ENCODE measurements around the gene SRGAP3.

The SRGAP3 gene

DNA sequence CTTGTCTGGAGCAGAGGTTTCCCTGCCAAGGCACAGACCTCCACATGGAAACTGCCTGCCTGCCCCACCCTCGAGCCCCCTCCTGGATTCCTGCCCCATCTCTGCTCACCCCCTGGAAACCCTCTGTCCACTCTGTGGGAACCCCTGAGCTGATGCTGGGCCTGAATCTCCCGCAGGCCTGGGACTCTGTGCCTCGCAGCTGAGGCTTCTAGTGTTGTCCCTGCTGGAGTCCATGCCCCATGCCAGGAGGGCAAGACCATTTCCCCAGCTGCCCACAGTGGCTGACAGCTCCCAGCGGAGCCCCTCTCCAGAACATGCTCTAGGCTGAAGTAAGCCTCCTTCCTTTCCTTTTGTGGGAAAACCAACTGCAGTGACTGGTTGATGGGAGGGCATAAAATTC is 46.9 kb downstream of the SRGAP3 start:
- no peak for DNase-seq
- Histone ChIP-seq H3K27me3 (replicated peaks in 2 of 5; ENCODE audit: control insufficient read depth in 4 of 5, insufficient read depth in 5 of 5, low read length in 4 of 5) (no peaks in the 10 kb centered on the region), H3K36me3 (ENCODE audit: control insufficient read depth in 4 of 4, insufficient read depth in 4 of 4, low read length in 3 of 4) (no peaks in the 10 kb centered on the region), H3K9me3 (ENCODE audit: control extremely low read depth in 1 of 5, control insufficient read depth in 4 of 5, insufficient read depth in 2 of 5, low read depth in 1 of 5, low read length in 4 of 5) (no peaks in the 10 kb centered on the region), H3K27ac (ENCODE audit: insufficient read depth in 1 of 2, low read depth in 1 of 2, low read length in 2 of 2, poor library complexity in 1 of 2, severe bottlenecking in 2 of 2) (no peak overlapping the region), H3K4me3 (ENCODE audit: control insufficient read depth in 1 of 7, extremely low read depth in 1 of 7, insufficient read depth in 4 of 7, low read depth in 2 of 7, low read length in 6 of 7) (no peak overlapping the region), H3K4me1 (ENCODE audit: control extremely low read depth in 1 of 4, control insufficient read depth in 4 of 4, insufficient read depth in 4 of 4, low read length in 3 of 4) (no peaks in the 10 kb centered on the region)
- CTCF ChIA-PET, result interaction anchor here (1.3 kb wide), 1 partner anchor 13 kb away, joined by 3 read pairs; no protein-coding TSS in a partner anchor
- 90% methylated on average over 4 of the region's 4 CpGs for WGBS (ENCODE audit: insufficient coverage)
- POLR2A ChIA-PET, result no interaction called here

DNA sequence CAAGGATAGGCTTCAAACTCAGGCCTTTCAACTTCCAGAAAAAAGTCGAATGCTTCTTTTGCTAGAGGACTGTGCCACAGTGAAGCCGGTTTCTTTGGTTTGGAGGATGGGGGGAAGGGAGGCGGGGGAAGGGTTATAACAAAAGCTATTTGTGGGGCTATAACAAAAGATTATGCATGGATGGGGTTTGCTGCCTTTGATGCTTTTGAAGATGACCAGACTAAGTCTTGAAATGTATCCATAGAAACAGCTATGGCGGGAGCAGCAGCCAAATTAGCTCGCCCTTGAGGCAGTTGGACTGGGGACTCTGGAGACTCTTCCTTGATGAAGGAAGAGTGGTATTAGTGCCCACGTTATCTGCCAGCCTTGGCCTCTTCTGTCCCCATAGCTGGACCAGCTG is 47.5 kb downstream of the SRGAP3 start:
- Histone ChIP-seq H3K27me3 (replicated peaks in 2 of 5; ENCODE audit: control insufficient read depth in 4 of 5, insufficient read depth in 5 of 5, low read length in 4 of 5) (no peaks in the 10 kb centered on the region), H3K36me3 (ENCODE audit: control insufficient read depth in 4 of 4, insufficient read depth in 4 of 4, low read length in 3 of 4) (no peaks in the 10 kb centered on the region), H3K9me3 (ENCODE audit: control extremely low read depth in 1 of 5, control insufficient read depth in 4 of 5, insufficient read depth in 2 of 5, low read depth in 1 of 5, low read length in 4 of 5) (no peaks in the 10 kb centered on the region), H3K4me3 (ENCODE audit: control insufficient read depth in 1 of 7, extremely low read depth in 1 of 7, insufficient read depth in 4 of 7, low read depth in 2 of 7, low read length in 6 of 7) (no peak overlapping the region), H3K27ac (ENCODE audit: insufficient read depth in 1 of 2, low read depth in 1 of 2, low read length in 2 of 2, poor library complexity in 1 of 2, severe bottlenecking in 2 of 2) (no peak overlapping the region), H3K4me1 (ENCODE audit: control extremely low read depth in 1 of 4, control insufficient read depth in 4 of 4, insufficient read depth in 4 of 4, low read length in 3 of 4) (no peaks in the 10 kb centered on the region)
- ChIA-PET CTCF (interaction anchor here (1.3 kb wide), 1 partner anchor 13 kb away, joined by 3 read pairs; no protein-coding TSS in a partner anchor), POLR2A (no interaction called here)
- no peak for DNase-seq
- 100% methylated on average over 4 of the region's 6 CpGs for WGBS (ENCODE audit: insufficient coverage)

DNA sequence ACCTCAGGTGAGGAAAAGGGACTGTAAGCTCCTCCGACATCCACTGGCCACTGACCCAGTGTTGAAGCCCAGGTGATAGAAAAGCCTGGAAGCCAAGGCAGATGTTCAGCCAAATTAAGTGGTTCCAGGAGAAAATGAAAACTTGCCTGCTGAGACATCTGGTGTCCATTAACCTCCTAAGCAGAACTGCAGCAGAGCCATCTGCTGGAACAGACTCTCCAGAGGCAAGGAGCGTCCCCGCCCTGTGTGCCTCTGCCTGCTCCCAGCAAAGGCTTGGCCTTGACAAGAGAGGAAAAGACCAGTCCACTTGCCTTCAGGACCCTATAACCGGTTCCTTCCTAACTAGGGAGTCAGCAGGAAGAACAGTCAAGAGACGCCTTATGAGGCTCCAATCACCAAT is 48.2 kb downstream of the SRGAP3 start:
- no peaks in the 10 kb centered on the region for H3K4me1 ChIP-seq (ENCODE audit: control extremely low read depth in 1 of 4, control insufficient read depth in 4 of 4, insufficient read depth in 4 of 4, low read length in 3 of 4)
- 100% methylated on average over 5 of the region's 5 CpGs for WGBS (ENCODE audit: insufficient coverage)
- no peaks in the 10 kb centered on the region for H3K36me3 ChIP-seq (ENCODE audit: control insufficient read depth in 4 of 4, insufficient read depth in 4 of 4, low read length in 3 of 4)
- no peaks in the 10 kb centered on the region for H3K9me3 ChIP-seq (ENCODE audit: control extremely low read depth in 1 of 5, control insufficient read depth in 4 of 5, insufficient read depth in 2 of 5, low read depth in 1 of 5, low read length in 4 of 5)
- ChIA-PET POLR2A (no interaction called here), CTCF (no interaction called here)
- no peak overlapping the region for H3K4me3 ChIP-seq (ENCODE audit: control insufficient read depth in 1 of 7, extremely low read depth in 1 of 7, insufficient read depth in 4 of 7, low read depth in 2 of 7, low read length in 6 of 7)
- no peaks in the 10 kb centered on the region for H3K27me3 ChIP-seq (replicated peaks in 2 of 5; ENCODE audit: control insufficient read depth in 4 of 5, insufficient read depth in 5 of 5, low read length in 4 of 5)
- no peak overlapping the region for H3K27ac ChIP-seq (ENCODE audit: insufficient read depth in 1 of 2, low read depth in 1 of 2, low read length in 2 of 2, poor library complexity in 1 of 2, severe bottlenecking in 2 of 2)
- DNase-seq, result no peak

DNA sequence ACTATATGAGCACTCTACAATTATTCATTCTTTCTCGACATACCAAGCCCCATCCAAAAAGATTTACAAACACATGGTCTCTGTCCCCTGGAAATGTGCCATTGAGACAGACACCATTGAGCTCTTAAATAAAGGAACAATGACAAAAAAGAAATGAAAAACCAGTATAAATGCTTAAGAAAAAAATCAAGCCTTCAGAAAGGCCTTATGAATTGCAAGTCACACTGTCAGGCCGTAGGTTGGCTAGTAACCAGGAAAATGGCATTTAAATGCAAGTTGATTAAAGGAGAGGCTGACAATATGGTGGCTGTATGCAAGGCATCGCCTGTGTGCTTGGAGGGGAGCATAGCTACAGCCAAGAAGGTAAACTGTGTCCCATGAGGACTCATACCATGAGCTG is 49.7 kb downstream of the SRGAP3 start:
- Histone ChIP-seq H3K27me3 (replicated peaks in 2 of 5; ENCODE audit: control insufficient read depth in 4 of 5, insufficient read depth in 5 of 5, low read length in 4 of 5) (no peaks in the 10 kb centered on the region), H3K4me1 (ENCODE audit: control extremely low read depth in 1 of 4, control insufficient read depth in 4 of 4, insufficient read depth in 4 of 4, low read length in 3 of 4) (no peaks in the 10 kb centered on the region), H3K36me3 (ENCODE audit: control insufficient read depth in 4 of 4, insufficient read depth in 4 of 4, low read length in 3 of 4) (no peaks in the 10 kb centered on the region), H3K27ac (ENCODE audit: insufficient read depth in 1 of 2, low read depth in 1 of 2, low read length in 2 of 2, poor library complexity in 1 of 2, severe bottlenecking in 2 of 2) (no peak overlapping the region), H3K9me3 (ENCODE audit: control extremely low read depth in 1 of 5, control insufficient read depth in 4 of 5, insufficient read depth in 2 of 5, low read depth in 1 of 5, low read length in 4 of 5) (peaks cover 0 to 1% (median 0%) of the 10 kb centered on the region in 5 experiments), H3K4me3 (ENCODE audit: control insufficient read depth in 1 of 7, extremely low read depth in 1 of 7, insufficient read depth in 4 of 7, low read depth in 2 of 7, low read length in 6 of 7) (no peak overlapping the region)
- WGBS (ENCODE audit: insufficient coverage), result 87% methylated on average over 2 of the region's 3 CpGs
- CTCF ChIA-PET, result no interaction called here
- POLR2A ChIA-PET, result no interaction called here
- DNase-seq, result no peak

DNA sequence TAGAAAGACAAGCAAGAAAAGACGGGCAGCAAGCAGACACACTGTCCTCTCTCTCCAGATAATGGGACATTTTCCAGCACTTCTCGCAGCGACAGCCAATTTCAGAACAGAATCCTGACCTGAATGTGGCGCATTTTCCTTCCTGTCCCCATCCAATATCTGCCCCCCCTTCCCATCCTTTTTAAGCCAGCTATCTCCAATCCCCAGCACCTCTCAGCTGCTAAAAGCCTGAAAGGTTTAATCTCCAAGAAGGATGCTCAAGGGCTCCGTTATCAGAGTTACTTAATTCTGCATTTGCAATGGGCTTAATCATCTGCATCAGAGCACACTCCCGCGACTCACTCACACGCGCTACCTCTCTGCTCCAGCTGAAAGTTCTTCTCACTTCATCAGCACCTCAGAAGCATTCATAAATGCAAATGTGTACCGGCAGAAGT is 50.5 kb downstream of the SRGAP3 start:
- H3K4me1 ChIP-seq (ENCODE audit: control extremely low read depth in 1 of 4, control insufficient read depth in 4 of 4, insufficient read depth in 4 of 4, low read length in 3 of 4), result no peaks in the 10 kb centered on the region
- H3K27ac ChIP-seq (ENCODE audit: insufficient read depth in 1 of 2, low read depth in 1 of 2, low read length in 2 of 2, poor library complexity in 1 of 2, severe bottlenecking in 2 of 2), result no peak overlapping the region
- CTCF ChIA-PET, result no interaction called here
- POLR2A ChIA-PET, result no interaction called here
- 95% methylated on average over 9 of the region's 10 CpGs for WGBS (ENCODE audit: insufficient coverage)
- H3K4me3 ChIP-seq (ENCODE audit: control insufficient read depth in 1 of 7, extremely low read depth in 1 of 7, insufficient read depth in 4 of 7, low read depth in 2 of 7, low read length in 6 of 7), result no peak overlapping the region
- DNase-seq, result no peak
- H3K36me3 ChIP-seq (ENCODE audit: control insufficient read depth in 4 of 4, insufficient read depth in 4 of 4, low read length in 3 of 4), result no peaks in the 10 kb centered on the region
- no peaks in the 10 kb centered on the region for H3K27me3 ChIP-seq (replicated peaks in 2 of 5; ENCODE audit: control insufficient read depth in 4 of 5, insufficient read depth in 5 of 5, low read length in 4 of 5)
- peaks cover 0 to 2% (median 0%) of the 10 kb centered on the region in 5 experiments for H3K9me3 ChIP-seq (ENCODE audit: control extremely low read depth in 1 of 5, control insufficient read depth in 4 of 5, insufficient read depth in 2 of 5, low read depth in 1 of 5, low read length in 4 of 5)

DNA sequence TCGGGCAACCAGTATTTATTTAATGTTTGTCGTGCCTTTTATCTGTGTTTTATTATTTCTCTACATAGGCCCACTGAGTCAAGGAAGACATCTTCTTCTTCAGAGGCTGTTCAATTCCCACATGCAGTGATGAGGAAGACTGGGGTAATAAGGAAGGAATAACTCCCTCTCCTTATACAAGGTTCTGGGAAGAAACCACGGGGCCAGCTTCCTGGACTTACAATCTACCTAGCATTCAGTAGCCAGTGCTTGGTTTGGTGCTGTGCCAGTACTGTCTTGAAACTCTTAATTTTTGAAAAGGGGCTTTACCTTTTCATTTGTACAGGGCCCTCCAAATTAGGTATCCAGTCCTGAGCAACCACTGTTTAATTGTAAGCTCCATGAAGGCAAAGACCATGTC is 51.2 kb downstream of the SRGAP3 start:
- CTCF ChIA-PET, result no interaction called here
- H3K4me3 ChIP-seq (ENCODE audit: control insufficient read depth in 1 of 7, extremely low read depth in 1 of 7, insufficient read depth in 4 of 7, low read depth in 2 of 7, low read length in 6 of 7), result no peak overlapping the region

DNA sequence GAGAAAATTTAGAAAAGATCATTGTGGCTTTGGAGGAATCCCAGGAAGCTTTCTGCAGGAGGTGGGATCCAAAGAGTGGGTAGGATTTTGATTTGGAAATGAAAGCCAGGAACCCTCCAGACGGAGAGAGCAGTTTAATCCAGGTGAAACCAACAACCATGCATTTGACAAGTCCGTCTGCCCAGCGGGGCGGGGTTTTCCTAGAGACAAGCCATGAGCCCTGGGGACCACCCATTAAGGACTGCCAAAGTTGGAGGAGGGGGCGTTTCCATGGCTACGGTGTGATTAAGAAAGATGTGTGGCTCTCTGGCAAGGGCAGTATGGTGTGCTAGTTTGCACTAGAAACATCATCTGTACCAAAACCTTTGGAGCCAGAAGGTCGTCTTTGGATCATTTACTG is 53.4 kb downstream of the SRGAP3 start:
- 100% methylated on average over 6 of the region's 7 CpGs for WGBS (ENCODE audit: insufficient coverage)
- no peaks in the 10 kb centered on the region for H3K4me1 ChIP-seq (ENCODE audit: control extremely low read depth in 1 of 4, control insufficient read depth in 4 of 4, insufficient read depth in 4 of 4, low read length in 3 of 4)

More for the DNA sequence above, 51.2 kb downstream of the SRGAP3 start:
- POLR2A ChIA-PET, result no interaction called here
- Histone ChIP-seq H3K27ac (ENCODE audit: insufficient read depth in 1 of 2, low read depth in 1 of 2, low read length in 2 of 2, poor library complexity in 1 of 2, severe bottlenecking in 2 of 2) (no peak overlapping the region), H3K27me3 (replicated peaks in 2 of 5; ENCODE audit: control insufficient read depth in 4 of 5, insufficient read depth in 5 of 5, low read length in 4 of 5) (no peaks in the 10 kb centered on the region), H3K36me3 (ENCODE audit: control insufficient read depth in 4 of 4, insufficient read depth in 4 of 4, low read length in 3 of 4) (no peaks in the 10 kb centered on the region), H3K9me3 (ENCODE audit: control extremely low read depth in 1 of 5, control insufficient read depth in 4 of 5, insufficient read depth in 2 of 5, low read depth in 1 of 5, low read length in 4 of 5) (peaks cover 0 to 2% (median 0%) of the 10 kb centered on the region in 5 experiments), H3K4me1 (ENCODE audit: control extremely low read depth in 1 of 4, control insufficient read depth in 4 of 4, insufficient read depth in 4 of 4, low read length in 3 of 4) (no peaks in the 10 kb centered on the region)
- no peak for DNase-seq
- 40% methylated on average over 1 of the region's 3 CpGs for WGBS (ENCODE audit: insufficient coverage)

More for the DNA sequence above, 53.4 kb downstream of the SRGAP3 start:
- Histone ChIP-seq H3K4me3 (ENCODE audit: control insufficient read depth in 1 of 7, extremely low read depth in 1 of 7, insufficient read depth in 4 of 7, low read depth in 2 of 7, low read length in 6 of 7) (no peak overlapping the region), H3K27me3 (replicated peaks in 2 of 5; ENCODE audit: control insufficient read depth in 4 of 5, insufficient read depth in 5 of 5, low read length in 4 of 5) (no peaks in the 10 kb centered on the region), H3K9me3 (ENCODE audit: control extremely low read depth in 1 of 5, control insufficient read depth in 4 of 5, insufficient read depth in 2 of 5, low read depth in 1 of 5, low read length in 4 of 5) (peaks cover 0 to 3% (median 2%) of the 10 kb centered on the region in 5 experiments), H3K36me3 (ENCODE audit: control insufficient read depth in 4 of 4, insufficient read depth in 4 of 4, low read length in 3 of 4) (no peaks in the 10 kb centered on the region), H3K27ac (ENCODE audit: insufficient read depth in 1 of 2, low read depth in 1 of 2, low read length in 2 of 2, poor library complexity in 1 of 2, severe bottlenecking in 2 of 2) (no peak overlapping the region)
- ChIA-PET CTCF (no interaction called here), POLR2A (no interaction called here)
- DNase-seq, result no peak

All from common myeloid progenitor, CD34-positive (primary cell).